Astrocyte of the cerebellum (primary cell): ENCODE results near the gene RHBDL1.

Source experiments
- DNase-seq: peaks from one replicate; pipeline ENCODE4 v3.0.0-alpha.2; 2011; ENCODE audit warnings: low read depth
- H3K4me3 ChIP-seq: 2 replicates; pipeline ENCODE4 v1.5.1; 2011; ENCODE audit warnings: mild to moderate bottlenecking, low read depth, low read length, moderate library complexity
- CTCF ChIP-seq: IDR thresholded peaks from 2 replicates; pipeline ENCODE4 v1.5.1; 2012; ENCODE audit warnings: low read length, low read depth, moderate library complexity, mild to moderate bottlenecking; ENCODE audit errors: missing control alignments
- in situ Hi-C: cut with HindIII; loops from 2 replicates; pipeline ENCODE4 v1.10.0; 2017; ENCODE audit warnings: low sequenced_read_pairs

RHBDL1 gene

DNA sequence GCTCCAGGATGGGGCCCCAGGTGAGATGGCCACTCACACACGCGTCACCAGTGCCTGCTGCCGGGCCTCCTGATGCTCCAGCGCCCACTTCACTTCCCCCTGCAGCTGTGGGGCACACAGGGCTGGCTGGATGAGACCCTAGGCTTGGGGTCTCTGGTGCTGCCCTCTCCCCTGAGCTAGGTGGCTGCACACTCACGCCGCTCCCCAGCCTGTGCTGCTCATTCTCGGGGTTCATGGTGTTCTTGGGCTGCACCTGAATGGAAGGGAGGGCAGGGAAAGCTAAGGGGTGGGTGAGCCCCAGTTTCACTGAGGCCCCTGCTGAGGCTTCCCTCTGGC, 49.5 kb downstream of the RHBDL1 start:
- TF ChIP-seq CTCF: no peak
- no peak overlapping the region for H3K4me3 ChIP-seq
- in situ Hi-C loops: no loop called here
- DNase-seq: no peak

GRCh38 chr16:725463-726187, 50.2 kb downstream of the RHBDL1 start:
- TF ChIP-seq CTCF: no peak
- H3K4me3 ChIP-seq: no peak overlapping the region
- in situ Hi-C loops: no loop called here
- DNase-seq: no peak

GRCh38 chr16:726188-726437, 50.6 kb downstream of the RHBDL1 start:
- no peak for TF ChIP-seq CTCF
- DNase-seq: no peak
- no peak overlapping the region for H3K4me3 ChIP-seq
- in situ Hi-C loops: no loop called here

- no peak for TF ChIP-seq CTCF
Measured at GRCh38 chr16:726438-727290, 51.2 kb downstream of the RHBDL1 start, which contains the start of the genes CCDC78 and HAGHL. Gene CCDC78 (minus strand): TSS chr16:726443. CDS start chr16:726367, 76 bp downstream. Gene HAGHL (plus strand): TSS chr16:727106. CDS start chr16:727510, 404 bp downstream.

GRCh38 chr16:727291-727977, 52.0 kb downstream of the RHBDL1 start:
- no peak for TF ChIP-seq CTCF
- in situ Hi-C loops: no loop called here
- DNase-seq: no peak
- H3K4me3 ChIP-seq: peak overlapping the region; percentile 60

More at GRCh38 chr16:726438-727290, 51.2 kb downstream of the RHBDL1 start, which contains the start of the genes CCDC78 and HAGHL:
- in situ Hi-C loops: no loop called here
- DNase-seq: no peak
- peak within 1 kb of the TSS; percentile 60 for H3K4me3 ChIP-seq
